Hematopoietic multipotent progenitor cell treated with erythropoietin and hydrocortisone succinate and interleukin-3 and kit ligand, for 4 days (in vitro differentiated cells): ENCODE data around the gene PASK.
"Not testable (repeated sequence)": the region's sequence is repeated elsewhere in the genome, so short reads cannot be mapped to it uniquely, and the experiment has no call there.

Source experiments
- DNase-seq: peaks from one replicate; pipeline ENCODE4 v3.0.0-alpha.2; 2015

PASK gene

DNA sequence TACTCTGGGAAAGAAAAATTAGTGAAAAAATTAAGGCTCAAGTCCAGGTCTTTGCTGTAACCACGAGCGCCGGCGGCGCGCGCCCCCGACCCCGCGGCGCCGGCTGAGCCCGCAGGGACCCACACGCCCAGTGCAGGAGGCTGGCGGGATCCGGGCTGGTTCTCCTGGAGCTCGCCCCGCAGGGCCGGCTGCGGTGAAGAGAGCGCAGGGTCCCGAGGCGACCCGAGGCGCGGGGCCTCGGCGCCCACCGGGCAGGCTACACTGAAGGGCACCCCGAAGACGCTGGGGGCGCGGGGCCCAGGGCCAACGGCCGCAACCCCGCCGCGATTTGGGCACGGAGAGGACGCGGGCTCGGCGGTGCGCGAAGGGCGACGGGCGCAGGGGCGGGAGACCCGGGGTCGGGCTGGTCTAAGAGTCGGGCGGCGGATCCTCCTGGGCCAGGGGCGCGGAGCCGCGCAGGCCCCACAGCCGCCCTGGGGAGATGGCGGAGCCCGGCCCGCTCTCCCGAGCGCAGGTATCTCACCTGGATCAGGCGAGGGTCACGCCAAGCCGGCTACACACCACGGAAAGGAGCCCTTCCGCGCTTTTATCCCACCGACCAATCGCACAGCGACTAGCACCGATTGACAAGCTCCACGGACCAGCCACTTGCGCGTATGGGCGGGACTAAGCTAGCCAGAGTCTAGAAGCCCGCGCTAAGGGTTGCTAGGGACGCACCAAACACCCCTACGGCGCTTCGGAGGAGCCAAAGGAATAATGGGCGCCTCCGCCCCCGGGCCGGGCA is at the start of gene PASK:
TSS of gene PASK (minus strand) at position 582 of the 784 bp plus-strand sequence. CDS start 6,440 bp downstream, outside the sequence.
- peak; percentile 99 for DNase-seq

DNA sequence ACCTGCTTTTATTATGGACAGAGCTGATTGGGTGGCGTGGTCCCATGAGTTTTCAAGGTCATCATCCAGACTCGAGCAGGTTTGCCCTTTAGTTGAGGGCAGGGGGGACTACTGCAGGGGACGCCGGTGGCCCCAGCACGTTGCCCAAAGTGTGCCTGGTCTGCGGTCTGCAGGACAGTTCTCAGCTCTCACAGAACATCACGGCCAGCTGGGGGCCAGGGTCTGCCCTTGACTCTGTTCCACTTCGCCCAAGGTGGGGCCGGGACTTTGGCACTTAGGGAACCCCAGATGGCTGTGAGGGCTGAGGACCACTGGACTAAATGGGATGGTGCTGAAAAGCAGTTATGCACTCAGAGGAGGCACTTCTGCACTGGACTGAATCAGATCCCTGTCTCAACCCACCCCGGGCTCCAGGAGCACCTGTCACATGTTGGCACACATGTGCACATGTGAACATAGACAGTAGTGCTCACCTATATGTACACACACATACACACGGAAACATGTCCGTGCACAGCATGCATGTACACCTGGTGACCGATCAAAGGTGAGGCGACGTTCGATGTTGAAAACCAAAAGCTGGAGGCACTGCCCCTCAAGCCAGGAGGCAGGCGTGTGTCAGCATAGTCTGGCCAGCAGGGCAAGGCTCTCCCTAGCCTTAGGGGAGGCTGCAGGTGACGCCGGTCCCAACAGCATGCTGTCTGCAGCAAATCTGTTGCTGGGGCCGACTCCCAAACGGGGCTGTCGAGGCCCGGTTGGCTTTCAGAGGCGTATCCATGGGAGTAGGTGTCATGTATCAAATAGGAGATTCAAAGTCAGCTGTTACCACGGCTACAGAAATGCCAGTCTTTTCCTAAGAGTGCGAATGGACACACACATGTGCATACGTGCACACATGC is 49.4 kb upstream of the PASK start:
- DNase-seq: no peak

DNA sequence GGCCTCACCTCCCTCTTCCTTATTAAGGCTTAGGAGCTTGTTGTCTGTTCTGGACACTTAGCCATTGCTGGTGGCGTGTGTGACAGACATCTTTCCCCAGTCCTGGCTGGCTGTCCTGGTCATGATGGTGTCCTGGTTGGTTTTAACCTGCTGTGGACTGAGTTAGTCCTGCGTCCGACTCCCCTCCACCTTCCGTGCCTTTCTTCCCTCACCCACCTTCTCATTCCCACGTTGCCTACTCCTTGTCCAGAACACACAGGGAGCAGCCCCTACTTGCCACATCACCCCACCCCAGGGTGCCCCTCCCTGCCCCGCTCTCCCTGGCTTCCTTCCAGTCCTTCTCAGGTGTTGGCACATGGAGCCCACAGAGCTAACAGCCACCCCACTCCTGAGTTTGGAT is 48.7 kb upstream of the PASK start:
- no peak for DNase-seq

DNA sequence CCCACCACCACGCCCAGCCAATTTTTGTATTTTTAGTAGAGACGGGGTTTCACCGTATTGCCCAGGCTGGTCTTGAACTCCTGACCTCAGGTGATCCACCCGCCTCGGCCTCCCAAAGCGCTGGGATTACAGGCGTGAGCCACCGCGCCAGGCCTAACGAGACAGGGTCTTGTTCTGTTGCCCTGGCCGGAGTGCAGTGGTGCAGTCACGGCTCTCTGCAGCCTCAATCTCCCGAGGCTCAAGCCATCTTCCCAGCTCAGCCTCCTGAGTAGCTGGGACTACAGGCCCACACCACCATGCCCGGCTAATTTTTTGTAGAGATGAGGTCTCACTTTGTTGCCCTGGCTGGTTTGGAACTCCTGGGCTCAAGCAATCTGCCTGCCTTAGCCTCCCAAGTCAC is 48.0 kb upstream of the PASK start:
- not testable (repeated sequence) for DNase-seq

DNA sequence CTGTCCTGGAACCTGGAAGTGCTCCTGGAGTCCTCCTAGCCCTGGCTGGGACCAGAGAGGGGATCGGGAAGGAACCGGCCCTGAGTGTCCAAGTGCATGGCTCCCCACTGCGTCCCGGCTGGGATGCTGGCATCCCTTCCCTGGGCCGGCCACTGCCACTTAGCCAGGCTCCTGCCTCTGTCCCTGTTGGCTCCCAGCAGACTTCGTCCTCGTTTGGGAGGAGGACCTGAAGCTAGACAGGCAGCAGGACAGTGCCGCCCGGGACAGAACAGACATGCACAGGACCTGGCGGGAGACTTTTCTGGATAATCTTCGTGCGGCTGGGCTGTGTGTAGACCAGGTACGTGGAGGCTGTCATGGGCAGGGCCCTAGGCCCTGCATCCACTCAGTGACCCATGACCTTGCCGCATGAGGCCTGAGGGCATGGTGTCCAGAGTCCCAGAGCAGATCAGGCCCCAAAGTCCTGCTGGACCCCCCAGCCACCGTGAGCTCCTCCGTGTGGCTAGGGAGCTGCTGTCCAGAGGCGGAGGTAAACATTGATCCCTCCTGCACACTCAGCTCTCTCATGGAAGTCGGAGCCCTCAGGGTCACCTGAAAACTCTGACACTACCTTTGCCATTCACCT is 46.3 kb upstream of the PASK start:
- DNase-seq: no peak

DNA sequence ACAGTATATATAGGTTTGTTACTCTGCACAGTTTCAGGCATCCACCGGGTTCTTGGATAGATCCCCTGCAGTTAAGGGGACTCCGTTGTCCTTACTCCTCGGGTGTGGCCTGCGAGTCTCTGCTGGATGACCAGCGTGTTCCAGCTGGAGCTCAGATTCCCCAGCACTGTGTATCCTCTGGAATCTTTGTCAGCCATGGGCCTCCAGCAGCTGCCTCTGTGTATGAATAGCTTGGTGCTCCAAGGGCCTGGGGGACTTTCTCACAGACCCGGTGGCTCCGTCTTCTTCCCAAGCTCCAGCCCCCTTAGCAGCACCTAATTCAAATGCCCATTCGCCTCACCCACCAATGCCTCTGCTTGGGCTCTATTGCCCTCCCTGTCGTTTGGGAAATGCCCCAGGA is 45.5 kb upstream of the PASK start:
- no peak for DNase-seq

DNA sequence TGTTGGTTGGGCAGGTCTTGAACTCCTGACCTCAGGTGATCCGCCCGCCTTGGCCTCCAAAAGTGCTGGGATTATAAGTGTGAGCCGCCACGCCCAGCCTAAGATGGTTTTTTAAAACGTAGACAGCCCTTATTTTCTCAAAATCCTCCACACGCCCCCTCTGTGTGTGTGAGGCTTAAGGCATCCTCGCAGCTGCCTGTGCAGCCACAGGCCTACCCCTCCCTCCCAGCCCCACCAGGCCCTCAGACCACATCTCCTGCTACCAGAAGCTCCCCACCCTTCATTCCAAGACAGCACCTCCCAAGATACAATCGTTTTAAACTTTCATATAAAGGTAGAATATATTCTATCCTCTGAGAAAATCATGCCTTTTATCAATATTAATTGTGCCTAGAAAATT is 44.0 kb upstream of the PASK start:
- DNase-seq: peak; percentile 60

DNA sequence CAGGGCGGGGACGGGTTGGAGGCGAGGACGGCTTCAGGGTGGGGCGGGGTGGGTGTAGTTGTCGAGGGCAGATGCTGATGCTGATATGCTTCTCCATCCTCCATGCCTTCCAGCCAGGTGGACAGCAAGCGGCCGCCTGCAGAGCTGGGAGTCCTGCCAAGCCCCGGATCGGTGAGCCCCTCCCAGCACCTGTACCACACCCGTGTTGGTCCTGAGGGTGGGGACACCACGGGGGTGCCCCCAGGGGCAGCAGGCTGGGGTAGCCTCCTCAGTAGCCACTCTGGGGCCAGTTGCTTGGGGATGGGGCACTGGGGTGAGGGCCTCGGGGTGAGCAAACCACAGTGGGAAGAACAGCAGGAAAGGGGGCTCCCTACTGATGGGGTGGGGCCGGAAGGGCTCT is 41.8 kb upstream of the PASK start:
- no peak for DNase-seq

DNA sequence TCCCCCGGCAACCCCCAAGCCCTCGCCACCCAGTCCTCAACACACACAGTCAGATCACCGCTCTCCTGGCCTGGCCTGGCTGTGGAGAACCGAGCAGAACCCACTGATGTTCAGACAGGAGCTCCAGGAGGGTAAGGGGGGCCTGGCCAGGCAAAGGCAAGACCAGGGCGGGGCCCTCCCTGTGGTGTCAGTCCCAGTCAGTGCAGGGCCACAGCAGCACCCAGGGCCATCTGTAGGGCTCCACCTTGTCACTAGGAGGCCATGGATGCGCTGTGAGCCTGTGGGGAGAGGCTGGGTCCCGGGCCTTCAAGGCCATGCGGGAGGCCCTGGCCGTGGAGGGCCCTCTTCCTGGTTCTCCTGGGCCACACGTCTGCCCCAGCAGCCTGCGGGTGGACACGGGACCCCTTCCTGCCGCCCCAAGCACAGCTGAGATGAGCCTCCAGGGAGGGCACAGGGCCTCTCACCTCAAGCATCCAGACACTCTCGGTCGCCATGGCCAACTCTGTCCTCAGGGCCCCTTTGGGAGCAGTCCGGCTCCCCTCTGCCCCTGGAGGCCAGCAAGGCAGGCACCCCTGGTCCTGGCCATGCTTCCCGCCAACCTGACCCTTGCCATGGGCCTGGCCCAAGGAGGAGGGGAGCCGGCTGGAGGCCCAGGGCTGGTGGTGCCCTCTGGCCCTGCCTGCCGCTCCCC is 41.2 kb upstream of the PASK start:
- peak; percentile 32 for DNase-seq

DNA sequence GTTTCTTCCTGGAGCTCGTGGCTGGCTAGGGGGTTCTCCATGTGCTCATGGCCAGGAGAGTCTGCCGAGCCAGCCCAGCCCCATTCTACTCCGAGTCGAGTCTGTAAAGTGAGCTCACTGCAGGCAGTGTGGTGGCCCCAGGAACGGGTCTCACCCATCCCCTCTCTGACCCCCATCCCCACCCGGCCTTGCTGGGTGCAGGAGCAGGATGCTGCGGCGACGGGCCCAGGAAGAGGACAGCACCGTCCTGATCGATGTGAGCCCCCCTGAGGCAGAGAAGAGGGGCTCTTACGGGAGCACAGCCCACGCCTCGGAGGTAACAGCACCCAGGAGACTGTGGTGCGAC is 40.6 kb upstream of the PASK start:
- DNase-seq: no peak

DNA sequence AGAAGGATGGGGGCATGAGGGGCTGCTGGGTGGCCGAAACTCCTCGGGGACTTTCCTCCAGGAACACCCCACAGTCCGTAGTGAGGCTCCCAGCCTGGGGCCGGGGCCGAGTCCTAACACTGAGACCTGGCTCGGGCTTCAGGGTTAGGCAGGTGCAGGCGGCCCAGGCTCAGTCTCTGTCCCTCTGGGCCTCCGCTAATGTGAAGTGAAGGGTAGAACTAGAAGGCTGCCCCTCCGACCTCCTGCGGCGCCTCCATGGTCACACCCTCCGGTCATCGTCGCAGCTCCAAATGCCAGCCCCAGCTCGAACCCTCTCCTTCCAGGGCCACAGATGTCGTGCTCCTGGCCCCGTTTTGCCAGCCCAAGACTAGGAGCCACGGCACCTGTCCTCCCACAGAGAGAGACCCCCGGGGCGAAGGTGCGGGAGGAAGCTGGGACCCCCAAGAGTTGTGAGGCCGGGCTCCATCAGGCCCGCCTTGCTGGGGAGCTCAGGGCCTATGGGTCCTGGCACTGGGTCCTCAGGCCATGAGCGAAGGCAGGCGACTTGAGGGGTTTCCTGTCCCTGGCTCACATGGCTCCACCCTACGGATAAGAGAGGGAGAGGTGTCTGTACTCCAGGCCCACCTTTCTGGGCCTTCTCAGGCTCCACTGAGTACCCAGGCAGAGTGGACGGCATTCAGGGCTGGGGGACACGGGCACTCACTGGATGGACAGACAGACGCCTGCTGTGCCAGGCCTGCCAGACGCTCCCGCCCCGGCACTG is 40.0 kb upstream of the PASK start:
- DNase-seq: no peak

DNA sequence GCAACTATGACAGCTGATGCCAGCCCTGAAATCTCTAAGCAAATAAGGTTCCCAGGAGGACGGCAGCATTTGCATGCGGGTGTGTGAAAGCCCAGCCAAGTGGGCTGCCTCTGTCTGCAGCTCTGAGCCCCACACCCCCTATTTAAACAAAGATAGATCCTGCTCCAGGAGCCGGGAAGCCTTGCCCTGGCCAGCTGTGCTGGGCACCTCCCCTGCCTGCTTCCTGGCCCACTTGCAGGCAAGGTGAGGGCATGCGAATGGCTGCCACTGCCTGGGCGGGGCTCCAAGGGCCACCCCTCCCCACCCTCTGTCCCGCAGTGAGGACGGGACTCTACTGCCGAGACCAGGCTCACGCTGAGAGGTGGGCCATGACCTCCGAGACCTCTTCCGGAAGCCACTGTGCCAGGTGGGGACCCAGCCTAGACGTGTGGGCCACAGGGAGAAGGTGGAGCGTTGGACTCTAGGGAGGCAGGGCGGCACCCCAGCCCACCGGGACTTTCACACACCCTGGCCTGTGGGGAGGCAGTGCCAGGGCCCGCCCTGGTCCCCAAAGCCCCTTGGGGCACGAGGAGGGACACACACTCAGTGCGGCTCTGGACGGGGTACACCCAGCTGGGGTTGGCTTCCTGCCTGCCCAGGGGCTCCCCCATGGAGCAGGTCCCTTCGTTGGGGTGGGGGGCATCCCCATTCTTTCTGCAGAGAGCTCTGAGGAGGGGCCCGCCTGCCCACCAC is 39.3 kb upstream of the PASK start, which contains the start of gene ANO7:
TSS of gene ANO7 (plus strand) at position 317 of the 732 bp plus-strand sequence. CDS start 1,387 bp downstream, outside the sequence.
- no peak for DNase-seq

DNA sequence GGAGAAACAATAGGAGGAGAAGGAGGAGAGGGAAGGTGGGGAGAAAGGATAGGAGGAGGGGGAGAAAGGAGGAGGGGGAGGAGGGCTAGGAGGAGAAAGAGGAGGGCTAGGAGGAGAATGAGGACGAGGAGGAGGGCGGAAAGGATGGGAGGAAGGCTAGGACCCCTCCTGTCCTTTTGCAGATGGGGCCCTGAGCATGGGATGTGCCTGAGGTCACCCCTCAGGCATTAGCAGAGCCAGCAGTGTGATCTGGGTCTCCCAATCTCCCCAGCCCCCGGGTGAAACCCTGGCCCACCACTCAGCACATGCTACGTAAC is 38.6 kb upstream of the PASK start:
- DNase-seq: no peak

DNA sequence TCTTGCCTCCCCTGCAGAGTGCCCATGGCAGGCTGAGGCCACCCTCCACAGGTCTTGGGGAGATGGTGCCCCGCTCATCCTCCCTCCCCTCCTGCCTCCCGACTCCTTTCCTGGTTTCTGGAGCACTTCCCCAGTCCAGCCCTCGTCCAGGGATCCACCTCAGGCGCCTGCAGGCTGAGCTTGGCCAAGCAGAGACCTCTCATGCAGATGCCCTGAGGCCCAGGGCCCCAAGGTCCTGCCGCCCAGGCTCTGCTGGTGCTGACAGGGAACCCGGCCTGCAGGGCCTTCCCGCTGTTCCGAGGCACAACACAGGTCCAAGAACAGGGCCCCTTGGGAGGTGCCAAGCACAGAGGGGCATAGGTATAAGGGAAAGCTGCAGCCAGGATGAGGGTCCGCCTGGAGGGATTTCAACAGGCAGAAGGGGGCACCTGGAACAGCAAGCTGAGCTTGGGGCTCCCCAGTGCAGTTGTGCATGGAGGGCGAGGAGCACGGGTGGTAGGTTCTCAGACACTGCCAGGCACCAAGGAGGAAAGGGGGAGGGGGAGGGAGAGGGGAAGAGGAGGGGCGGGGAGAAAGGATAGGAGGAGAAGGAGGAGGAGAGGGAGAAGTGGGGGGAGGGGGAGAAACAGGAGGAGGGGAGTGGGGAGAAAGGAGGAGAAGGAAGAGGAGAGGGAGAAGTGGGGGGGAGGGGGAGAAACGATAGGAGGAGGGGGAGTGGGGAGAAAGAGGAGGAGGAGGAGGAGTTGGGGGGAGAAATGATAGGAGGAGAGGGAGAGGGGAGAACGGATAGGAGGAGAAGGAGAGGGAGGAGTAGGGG is 38.0 kb upstream of the PASK start:
- DNase-seq: no peak

DNA sequence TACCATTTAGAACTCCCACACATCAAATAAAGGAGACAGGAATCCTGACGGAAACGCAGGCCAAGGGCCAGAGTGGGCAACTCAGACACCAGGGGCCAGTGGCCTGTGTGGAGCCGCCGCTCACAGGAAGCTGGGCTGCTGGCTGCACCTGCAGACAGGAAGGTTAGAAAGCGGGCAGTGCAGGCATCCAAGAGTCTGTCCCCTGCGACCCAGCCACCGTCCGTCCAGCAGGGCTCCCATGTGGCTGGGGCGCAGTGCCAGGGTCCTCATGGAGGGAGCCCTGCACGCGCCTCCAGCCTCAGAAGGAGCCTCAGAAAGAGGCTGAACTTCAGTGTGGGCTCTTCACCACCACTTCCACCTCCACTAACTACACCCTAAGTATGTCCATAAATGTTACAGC is 36.7 kb upstream of the PASK start:
- no peak for DNase-seq

DNA sequence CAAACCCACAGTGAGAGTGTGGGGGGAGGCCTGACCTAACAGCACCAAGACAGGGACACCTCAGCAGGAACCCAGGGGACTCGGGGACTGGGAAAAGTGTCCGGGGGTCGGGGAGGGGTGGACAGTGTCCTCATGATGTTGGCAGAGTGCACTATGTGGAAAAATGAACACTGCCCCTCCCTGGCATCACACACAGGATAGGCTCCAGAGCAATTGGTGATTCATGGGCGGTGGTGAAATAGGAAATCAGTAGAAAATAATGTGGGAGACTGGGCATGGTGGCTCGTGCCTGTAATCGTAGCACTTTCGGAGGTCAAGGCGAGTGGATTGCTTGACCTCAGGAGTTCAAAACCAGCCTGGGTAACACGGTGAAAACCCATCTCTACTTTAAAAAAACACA is 35.6 kb upstream of the PASK start:
- DNase-seq: no peak

DNA sequence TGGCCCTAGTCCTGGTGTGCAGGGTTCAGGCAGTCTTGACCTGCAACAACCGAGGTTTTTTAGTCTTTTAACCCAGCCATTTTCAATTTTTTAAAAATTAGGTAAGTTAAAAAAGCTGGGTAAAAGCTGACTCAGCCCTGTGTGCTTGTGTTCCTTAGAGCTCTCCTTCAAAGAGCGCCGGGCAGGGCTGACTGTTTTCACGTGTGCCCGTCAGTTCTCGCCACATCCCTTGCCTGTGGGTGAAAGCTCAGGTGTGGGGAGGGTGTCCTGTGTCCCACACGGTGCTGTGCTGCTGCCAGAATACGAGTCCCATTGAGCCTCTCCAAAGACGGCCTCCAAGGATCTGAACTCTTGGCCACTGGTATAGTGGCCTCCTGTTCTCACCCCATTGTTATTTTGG is 33.9 kb upstream of the PASK start:
- DNase-seq: no peak

DNA sequence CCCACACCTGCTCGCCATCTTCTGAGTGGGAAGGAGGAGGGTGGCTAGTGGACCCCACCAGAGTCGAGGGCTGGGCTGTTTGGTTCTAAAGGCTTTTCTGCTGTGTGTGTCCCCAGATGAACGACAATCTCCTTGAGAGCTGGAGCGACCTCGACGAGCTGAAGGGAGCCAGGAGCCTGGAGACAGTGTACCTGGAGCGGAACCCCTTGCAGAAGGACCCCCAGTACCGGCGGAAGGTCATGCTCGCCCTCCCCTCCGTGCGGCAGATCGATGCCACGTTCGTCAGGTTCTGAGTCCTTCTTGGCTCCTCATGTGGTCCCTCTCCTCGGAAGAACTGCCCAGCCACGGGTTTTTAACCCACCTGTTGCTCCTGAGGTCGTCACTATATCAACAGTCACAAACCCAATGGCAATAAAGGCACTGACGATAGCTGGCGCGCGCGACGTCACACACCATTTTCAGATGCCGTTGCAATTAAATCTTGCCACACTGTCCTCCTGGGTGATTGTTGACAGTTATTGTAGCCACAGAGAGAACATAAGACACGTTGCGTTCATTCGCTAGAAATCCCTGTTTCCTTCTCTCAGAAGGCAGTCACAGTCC is 33.4 kb upstream of the PASK start:
- DNase-seq: no peak

DNA sequence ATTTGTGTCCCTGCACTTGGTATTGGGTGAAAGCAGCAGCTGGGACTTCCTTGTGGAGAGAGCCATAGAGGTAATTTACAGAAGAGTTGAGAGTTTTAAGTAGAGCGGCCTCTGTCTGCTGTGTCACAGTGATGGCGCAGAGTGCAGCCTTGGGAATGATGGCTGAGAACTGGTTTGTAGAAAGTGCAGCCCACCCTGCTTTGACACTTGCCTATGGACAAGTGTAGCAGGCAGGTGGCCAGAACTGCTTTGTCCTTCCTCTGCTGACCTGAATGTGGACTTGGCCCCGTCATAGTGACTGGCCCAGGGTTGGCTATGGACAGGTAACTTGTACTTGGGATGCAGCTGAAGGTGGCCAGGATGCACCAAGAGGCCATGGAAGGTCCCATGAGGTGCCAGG is 32.9 kb upstream of the PASK start:
- no peak for DNase-seq

DNA sequence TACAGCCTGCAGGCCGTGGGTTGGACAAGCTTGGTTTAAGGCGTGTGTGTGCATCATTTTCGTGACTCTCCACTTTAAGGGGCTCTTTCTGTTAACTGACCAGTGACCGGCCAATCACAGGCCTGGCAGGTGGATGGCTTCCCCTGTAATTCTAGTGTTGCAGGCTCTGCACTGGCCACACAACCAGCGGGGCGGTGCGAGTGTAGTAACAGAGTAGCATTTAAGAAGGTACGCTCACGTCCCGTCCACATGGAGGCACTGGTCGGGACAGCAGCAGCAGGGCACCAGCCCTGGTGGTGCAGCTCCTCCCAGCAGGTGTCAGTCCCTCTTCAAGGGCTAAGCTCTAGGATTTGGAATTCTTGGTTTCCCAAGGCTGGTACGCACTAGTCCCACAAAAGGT is 31.2 kb upstream of the PASK start:
- no peak for DNase-seq
